ENCODE results near the gene HTR1D. TPM values are rescaled to one million over a fixed set of nuclear protein-coding genes. Genes with fewer than 3 reads are reported as not detected.

HTR1D gene
- total RNA-seq, 1 donor, result 0.86 TPM

DNA sequence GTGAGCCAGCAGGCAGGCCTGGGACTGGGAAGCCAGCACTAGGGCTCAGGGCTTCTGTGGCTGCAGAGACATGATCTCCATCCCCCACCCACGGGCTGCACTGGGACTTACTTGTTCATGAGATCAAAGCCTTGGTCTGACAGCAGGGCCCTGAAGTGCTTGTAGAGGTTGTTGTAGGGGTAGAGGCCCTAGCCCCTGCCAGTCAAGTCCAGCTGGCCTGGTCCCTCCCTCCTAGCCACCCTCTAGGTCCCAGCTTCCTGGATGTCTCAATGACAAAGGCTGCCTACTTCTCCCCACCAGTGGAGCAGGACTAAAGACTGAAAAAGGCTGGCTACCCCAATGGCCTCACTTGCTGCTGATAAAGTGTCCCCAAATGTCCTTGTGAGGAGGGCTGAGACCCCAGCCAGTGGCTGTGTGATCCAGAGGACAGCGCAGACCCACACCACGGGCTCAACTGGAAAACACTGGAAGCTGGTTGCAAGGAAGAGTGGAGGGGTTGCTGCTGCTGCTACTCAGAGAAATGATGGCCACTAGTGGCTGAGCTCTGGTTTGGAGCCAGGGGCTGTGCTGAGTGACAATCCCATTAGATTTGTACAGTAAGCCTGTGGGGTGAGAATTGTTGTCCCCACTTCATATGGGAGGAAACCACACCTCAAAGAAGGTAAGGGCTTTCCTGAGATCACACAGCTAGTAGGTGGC is 1.4 kb downstream of the HTR1D start:
- TF ChIP-seq, protein P1, sequence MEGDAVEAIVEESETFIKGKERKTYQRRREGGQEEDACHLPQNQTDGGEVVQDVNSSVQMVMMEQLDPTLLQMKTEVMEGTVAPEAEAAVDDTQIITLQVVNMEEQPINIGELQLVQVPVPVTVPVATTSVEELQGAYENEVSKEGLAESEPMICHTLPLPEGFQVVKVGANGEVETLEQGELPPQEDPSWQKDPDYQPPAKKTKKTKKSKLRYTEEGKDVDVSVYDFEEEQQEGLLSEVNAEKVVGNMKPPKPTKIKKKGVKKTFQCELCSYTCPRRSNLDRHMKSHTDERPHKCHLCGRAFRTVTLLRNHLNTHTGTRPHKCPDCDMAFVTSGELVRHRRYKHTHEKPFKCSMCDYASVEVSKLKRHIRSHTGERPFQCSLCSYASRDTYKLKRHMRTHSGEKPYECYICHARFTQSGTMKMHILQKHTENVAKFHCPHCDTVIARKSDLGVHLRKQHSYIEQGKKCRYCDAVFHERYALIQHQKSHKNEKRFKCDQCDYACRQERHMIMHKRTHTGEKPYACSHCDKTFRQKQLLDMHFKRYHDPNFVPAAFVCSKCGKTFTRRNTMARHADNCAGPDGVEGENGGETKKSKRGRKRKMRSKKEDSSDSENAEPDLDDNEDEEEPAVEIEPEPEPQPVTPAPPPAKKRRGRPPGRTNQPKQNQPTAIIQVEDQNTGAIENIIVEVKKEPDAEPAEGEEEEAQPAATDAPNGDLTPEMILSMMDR (IDR thresholded peaks at IDR 0.05; ENCODE audit: insufficient read depth, low read depth, low read length), result no peak
- DNase-seq (ENCODE audit: low read depth), result no peak
- H3K4me3 ChIP-seq (ENCODE audit: low read depth, low read length), result no peak overlapping the region

DNA sequence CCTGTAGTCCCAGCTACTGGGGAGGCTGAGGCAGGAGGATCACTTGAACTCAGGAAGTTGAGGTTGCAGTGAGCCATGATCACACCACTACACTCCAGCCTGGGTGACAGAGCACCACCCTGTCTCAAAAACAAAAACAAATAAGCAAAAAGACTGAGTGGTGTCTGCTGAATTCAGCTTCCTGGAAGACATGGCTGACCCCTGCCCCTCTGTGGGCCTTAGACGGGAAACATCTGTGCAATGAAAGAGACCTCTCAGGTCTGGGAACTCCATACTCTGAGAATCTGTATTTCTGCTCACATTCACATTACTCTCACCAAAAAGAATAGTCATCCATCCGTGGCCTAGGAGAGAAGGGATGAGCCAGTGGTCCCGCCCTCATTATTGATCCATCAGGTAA is 2.0 kb downstream of the HTR1D start:
- DNase-seq (ENCODE audit: low read depth), result no peak
- TF ChIP-seq, protein P1 (IDR thresholded peaks at IDR 0.05; ENCODE audit: insufficient read depth, low read depth, low read length), result no peak
- no peak overlapping the region for H3K4me3 ChIP-seq (ENCODE audit: low read depth, low read length)

- no peak for DNase-seq (ENCODE audit: low read depth)
- no peak overlapping the region for H3K4me3 ChIP-seq (ENCODE audit: low read depth, low read length)
- TF ChIP-seq, protein P1 (IDR thresholded peaks at IDR 0.05; ENCODE audit: insufficient read depth, low read depth, low read length), result no peak
These were observed 2.7 kb downstream of the HTR1D start for GRCh38 chr1:23214640-23215039.

DNA sequence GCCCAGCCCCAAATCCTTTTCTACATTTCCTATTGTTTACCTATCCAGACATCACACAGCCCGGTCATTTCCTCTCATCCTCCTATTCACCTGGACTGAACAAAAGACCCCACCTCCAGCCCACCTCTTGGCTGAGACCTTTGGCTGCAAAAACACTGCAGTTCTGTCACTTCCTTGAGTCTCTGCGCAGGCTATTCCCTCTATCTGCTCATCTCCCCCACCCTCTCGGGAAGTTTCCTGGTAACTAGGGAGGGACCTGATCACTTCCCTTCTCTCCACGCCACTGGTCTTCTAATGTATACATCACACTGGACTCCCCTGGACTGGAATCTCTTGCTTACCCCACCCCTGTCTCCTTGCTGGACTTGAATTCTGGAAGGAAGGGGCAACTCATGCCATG is 5.3 kb downstream of the HTR1D start:
- no peak overlapping the region for H3K4me3 ChIP-seq (ENCODE audit: low read depth, low read length)
- DNase-seq (ENCODE audit: low read depth), result no peak
- TF ChIP-seq, protein P1 (IDR thresholded peaks at IDR 0.05; ENCODE audit: insufficient read depth, low read depth, low read length), result no peak

DNA sequence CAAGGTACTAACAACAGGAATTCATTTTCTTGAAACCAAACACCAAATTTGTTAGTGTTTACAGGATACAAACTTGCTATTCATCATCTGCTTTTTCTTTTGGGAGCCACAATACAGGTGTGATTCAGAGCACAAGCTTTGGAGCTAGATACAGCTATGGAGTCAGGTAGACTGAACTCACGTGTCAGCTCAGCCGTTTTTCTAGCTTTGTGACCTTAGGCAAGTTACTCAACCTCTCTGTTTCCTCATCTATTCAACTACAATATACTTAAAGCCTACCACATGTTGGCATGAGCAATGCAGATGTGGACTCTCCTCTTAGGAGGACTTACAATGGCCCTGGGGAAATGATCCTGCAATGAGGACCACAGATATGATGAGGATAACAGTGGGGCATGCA is 6.3 kb downstream of the HTR1D start:
- TF ChIP-seq, protein P1 (IDR thresholded peaks at IDR 0.05; ENCODE audit: insufficient read depth, low read depth, low read length), result no peak
- H3K4me3 ChIP-seq (ENCODE audit: low read depth, low read length), result no peak overlapping the region
- no peak for DNase-seq (ENCODE audit: low read depth)

GRCh38 chr1:23210351-23210785 is 6.9 kb downstream of the HTR1D start:
- no peak overlapping the region for H3K4me3 ChIP-seq (ENCODE audit: low read depth, low read length)
- TF ChIP-seq, protein P1 (IDR thresholded peaks at IDR 0.05; ENCODE audit: insufficient read depth, low read depth, low read length), result no peak
- no peak for DNase-seq (ENCODE audit: low read depth)

DNA sequence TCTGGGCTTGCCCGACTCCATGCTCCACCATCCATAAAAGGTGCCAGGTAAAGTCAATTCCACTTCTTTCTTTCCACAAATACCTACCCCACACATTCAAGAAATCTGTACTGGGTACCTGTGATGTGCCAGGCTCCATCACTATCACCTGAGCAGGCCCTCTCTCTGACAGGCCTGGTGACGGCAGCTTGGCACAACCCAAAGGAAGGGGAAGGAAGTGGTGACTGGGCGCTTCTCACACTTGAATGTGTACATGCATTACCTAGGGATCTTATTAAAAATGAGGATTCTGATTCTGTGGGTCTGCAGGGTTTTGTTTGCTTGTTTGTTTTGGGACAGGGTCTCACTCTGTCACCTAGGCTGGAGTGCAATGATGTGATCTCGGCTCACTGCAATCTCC is 7.5 kb downstream of the HTR1D start:
- no peak overlapping the region for H3K4me3 ChIP-seq (ENCODE audit: low read depth, low read length)
- TF ChIP-seq, protein P1 (IDR thresholded peaks at IDR 0.05; ENCODE audit: insufficient read depth, low read depth, low read length), result no peak
- DNase-seq (ENCODE audit: low read depth), result no peak

All from fibroblast of villous mesenchyme (primary cell).